ENCODE data around the gene ZDHHC14.

Gene ZDHHC14

DNA sequence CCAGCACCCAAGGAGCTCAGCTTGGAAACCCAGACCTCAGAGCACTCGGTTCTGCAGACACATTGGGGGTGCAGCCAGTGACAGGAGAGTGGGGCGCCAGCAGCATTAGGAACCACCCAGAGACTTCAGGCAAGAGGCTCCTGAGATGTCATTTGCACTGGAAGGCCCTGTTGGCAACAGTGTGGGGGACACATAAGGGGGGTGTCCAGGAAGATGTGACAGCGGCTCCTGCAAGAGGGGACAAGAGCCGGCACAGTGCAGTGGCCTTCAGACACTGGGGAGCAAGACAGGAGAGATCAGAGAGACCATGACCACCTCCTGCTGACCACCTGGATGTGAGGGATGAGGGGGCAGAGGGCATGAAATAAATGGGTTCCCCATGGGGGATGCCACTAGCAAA lies 235.0 kb downstream of the ZDHHC14 start:
- DNase-seq (ENCODE audit: low read depth in 2 of 2) = no peak

DNA sequence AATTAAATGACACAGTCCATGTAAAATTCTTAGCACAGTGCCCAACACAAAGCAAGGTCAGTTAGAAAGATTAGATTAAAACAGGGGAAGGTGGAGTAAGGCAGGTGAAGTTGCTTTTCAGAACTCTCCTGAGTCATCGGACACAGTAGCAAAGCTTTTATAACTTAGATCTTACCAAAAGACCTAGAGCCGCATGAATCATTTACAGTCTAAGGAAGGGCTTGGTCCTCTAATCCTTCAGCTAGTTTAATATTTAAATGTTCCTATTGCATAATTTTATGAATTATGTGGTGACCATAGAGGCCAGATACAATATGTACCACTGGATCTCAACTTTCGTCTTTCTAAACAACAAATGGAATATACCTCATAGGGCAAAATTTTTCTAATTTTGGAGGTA lies 240.0 kb downstream of the ZDHHC14 start:
- DNase-seq (ENCODE audit: low read depth in 2 of 2) = no peak

DNA sequence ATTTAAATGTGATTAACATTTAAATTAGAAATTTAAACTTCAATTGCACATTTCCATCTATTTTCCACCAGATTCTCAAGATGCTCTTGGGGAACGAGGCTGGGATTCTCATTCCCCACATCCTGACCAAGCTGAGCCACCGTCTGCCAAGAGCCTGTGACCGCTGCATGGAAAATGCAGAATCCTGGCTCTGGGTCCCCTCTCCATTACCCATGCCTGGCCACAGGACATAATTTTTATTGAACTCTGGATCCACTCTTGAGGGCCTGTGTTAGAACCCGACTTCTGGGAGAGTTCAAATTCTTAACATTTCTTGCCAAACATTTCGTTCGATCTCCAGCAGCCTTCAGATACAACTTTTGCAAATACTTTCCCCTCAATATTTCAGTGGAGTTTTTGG lies 240.4 kb downstream of the ZDHHC14 start:
- no peak for DNase-seq (ENCODE audit: low read depth in 2 of 2)

DNA sequence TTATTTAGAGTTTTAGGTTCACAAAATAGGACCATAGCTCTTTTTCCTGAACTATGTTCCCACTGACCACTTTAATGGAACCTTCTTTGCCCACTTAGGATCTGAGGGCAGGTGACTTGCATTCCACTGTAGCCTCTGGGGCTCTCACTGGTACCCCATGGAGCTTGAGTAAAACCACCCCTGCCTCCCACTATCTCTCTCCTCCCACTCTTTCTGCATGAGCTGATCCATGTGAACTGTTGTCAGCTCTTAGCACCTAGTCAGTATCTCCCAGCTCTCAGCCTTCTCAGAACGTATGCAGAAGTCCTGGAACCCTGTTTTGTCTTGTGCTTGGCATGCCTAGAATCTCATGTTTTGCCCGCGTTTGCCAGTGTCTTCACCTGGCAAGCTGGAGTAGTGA lies 241.4 kb downstream of the ZDHHC14 start:
- DNase-seq (ENCODE audit: low read depth in 2 of 2) = no peak

DNA sequence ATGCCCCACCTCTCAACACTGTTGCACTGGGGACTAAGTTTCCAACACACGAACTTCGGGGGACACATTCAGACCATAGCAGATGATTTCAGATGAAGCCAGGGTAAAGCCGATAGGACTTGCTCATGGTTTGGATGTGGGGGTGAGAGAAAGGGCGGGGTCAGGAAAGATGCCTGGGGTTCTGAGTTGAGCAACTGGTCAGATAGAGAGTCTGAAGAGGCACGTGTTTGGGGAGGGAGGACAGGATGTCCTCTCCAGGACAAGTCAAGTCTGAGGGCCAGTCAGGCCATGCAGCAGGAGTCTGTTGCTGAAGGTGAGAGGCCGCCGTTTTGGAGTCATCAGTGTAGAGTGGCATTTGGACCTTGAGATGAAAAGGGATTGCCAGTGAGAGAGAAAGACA lies 244.1 kb downstream of the ZDHHC14 start:
- DNase-seq (ENCODE audit: low read depth in 2 of 2) = no peak

DNA sequence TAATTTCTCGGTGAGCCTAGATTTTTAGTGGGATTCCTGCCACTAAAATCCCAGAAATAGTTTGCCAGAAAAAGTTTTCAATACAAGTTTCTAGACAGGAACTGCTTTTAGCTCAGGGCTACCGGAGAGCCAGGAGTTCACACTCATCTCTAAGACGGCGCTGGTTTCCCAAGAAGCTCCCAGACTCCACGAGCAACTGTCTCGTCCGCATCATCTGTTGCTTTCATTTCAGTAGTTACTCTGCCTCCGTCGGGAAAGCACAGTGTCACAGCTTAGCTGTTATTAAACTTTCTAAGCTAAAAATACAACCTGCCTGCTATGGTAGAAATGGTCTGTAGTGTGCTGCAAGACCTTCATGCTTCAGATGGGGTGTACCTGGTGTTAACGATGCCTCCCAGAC lies 244.8 kb downstream of the ZDHHC14 start:
- no peak for DNase-seq (ENCODE audit: low read depth in 2 of 2)

DNA sequence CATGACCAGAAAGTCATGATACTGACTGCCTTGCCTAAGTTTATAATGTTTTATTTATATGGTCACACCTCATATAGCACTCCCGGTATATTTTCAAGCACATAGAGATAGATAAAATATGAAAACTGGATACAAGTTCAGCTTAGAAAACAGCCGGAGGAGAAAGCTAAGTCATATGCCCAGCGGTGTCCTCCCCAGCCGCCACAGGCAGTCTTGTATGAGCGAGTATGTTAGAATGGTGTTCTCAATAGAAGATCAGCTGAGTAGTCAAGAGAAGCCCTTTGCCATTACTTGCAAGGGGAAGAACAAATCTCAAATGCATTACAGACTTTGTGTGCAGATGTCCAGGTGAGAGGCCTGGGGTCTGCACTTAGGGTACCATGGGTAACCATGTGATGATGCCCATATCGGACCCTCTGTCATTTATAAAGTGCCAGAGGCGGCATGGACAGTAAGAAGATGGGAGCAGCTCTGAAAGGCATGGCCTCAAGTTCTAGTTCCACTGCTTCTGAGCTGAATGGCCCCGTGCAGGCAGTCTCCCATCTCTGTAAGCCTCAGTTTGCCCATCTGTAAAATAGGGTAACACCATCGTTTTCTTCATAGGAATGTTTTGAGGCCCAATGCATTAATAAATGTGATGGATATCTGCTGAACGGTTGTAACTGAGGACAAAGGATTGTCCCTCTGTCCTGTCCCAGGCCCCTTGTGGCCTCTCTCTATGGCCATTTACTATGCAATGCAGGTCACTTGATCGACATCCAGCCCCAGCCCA lies 246.4 kb downstream of the ZDHHC14 start:
- DNase-seq (ENCODE audit: low read depth in 2 of 2) = no peak

DNA sequence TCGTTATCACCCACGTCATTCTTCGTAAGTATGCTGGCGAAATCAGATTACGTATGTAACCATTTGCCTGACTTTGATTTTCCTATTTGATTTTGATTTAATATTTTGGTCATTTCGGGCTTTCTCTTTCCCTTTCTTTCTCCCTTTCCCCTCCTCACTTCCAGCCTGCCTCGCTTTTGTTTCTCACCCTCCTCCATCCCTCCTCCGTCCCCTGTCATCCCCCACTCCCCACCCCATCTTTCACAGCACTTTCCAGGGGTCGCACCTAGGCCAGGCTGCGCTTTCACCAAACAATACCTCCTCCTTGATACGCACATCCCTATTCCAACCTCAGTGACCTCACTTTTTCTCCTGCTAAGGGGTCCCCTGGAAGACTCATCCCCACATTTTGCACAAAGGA lies 247.5 kb downstream of the ZDHHC14 start:
- DNase-seq (ENCODE audit: low read depth in 2 of 2) = no peak

DNA sequence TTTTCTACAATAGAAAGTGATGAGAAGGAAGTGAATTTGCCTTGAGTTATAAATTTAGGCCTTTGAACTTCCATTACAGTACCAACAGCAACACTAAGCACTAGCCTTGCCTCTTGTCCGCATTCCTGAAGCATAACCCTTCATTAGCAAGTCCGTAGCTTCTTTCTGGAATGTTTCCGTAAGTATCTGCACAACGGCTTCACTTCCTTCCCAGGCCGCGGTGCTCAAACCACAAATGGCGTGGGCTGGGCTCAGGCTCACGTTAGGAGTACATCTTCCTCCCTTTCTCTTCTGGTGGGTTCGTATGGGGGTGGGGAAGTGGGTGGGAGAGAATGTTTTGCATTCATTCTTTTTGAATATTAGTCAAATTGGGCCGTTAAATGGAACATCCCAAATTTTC lies 248.2 kb downstream of the ZDHHC14 start:
- DNase-seq (ENCODE audit: low read depth in 2 of 2) = no peak

DNA sequence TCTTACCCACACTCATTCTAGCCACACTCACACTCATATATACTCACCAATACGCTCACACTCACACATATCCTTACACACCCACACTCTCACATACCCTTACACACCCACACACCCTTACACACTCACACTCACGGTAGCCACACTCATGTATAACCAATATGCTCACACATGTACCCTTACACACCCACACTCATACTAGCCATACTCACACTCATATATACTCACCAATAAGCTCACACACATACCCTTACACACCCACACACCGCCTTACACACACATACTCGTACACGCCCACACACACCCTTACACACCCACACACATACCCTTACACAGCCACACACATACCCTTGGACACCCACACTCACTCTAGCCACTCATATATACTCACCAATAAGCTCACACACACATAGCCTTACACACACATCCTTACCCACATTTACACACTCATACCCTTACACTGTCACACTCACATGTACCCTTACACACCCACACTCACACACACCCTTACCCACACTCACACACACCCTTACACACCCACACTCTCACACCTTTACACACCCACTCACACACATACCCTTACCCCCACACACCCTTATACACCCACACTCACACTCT lies 249.6 kb downstream of the ZDHHC14 start:
- no peak for DNase-seq (ENCODE audit: low read depth in 2 of 2)

DNA sequence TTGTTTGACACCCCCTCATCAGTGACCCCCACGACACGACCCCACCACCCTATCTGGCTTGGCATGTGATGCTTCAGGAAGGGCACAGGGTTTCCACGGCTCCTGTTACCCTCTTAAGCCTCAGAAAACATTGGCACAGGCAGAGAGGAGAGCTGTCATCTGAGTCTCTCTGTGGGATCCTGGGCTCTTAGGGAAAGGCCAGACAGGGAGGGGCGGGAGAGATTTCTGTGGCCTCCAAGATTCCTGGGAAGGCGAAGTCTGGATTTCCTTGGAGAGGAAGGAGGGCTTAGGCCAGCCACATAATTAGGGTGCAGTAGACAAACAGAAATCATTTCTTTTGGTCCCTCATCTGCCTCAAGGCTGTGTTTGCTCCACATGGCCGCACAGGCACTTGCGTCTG lies 250.4 kb downstream of the ZDHHC14 start:
- no peak for DNase-seq (ENCODE audit: low read depth in 2 of 2)

DNA sequence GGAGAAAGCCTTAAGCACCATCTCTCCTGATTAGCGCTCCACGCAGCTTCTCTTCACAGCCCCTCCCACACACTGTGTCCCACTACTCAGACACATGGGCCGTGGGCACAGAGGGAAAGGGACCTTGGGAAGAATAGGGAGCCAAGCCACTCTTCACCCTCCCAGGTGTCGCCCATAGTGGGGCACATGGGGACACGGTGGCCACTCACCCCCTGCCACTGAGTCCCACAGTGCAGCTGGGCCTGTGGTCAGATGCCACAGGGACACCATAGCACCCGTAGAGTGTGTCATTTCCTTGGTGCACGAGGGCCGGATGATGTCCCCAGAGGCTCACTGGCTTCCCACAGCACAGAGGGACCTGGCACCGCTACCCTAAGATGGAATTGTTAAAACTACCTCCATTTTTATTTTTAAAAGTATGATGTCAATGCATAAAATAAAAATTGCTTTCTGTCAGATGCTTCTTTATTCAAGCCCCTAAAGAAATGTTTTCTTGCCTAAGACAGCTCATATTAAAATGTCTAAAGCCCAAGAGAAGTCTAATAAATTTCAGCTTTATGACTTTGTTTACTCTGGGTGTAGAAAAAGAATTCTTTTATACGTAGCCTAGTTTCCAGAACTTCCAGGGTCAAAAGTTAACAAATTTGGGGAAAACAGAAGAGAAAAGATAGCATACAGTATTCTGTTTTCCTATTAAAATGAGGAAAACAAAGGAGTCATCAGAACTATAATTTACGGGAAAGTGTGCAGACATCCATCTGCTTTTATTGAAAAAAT lies 251.0 kb downstream of the ZDHHC14 start:
- no peak for DNase-seq (ENCODE audit: low read depth in 2 of 2)

DNA sequence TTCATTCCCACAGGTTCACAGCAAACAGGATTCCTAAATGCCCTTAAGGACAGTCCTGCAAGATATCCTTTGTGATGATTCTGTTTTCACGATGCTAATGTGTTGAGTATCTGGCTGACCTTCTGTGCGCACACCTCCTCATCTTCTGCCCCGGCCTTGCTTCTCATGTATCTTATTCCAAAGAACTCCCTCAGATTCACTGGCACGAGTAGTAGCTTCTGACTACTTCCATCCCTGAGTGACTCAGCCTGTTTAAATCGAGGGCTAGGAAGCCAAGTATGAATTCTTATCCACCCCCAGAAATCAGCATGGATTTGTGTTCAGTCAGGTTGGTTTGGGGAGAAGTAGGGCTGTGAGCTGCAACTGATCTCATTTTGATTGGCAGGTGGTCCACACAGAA lies 251.8 kb downstream of the ZDHHC14 start:
- no peak for DNase-seq (ENCODE audit: low read depth in 2 of 2)

DNA sequence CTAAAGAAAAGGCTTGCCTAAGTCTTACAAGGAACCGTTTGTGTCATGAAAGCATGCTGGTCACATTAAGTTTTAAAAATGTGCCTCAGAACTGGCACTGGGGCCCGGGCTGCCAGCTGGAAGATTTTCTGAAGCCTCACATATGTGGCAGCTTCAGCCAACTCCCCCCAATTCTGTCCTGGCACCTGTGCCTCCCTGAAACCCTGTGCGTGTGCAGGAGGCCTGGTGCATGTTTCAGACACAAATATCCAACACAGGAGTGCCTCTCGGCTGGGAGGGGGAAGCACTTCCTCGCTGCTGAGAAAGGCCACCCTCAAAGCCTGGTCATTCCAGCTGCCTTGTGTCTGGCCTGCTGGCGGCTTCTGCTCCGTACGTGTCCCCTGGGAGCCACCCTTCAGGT lies 253.6 kb downstream of the ZDHHC14 start:
- no peak for DNase-seq (ENCODE audit: low read depth in 2 of 2)

DNA sequence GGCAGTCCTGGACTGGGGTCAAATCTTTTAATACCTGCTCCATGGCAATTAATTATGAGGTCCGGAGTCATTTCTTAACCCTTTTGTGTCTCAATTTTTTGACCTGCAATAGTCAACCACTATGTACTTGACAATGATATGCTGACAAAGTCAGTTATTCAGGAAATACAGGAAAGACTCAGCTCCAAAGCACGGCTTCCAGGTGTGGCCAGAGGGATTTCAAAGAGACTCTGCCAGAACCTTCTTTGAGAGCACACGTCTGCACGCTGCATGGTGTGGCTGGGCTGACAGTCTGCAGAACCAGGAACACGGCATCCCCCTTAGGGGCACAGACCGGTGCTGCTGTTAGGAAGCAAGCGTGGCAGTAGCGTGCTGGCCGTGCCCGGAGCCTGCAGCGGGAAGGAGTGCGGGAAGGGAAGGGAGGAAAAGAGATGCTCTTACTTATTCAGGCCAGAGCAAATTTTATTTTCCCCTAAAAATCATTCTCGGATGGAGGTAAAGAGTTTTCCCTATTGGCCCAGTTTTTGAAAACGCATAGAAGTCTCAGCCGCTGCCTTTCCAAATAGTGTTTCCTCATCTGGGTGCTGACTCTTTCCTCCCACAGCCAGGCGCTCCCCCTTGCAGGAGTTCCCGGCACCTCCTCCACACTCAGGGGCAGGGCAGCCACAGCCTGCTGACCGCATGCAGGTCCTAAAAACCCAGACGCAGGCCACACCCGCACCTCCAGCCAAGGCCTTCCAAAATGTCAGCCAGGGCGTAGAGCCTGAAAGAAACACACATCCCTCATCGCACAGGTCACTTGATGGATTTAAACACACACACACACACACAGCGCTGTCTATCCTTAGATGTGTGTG lies 254.6 kb downstream of the ZDHHC14 start:
- no peak for DNase-seq (ENCODE audit: low read depth in 2 of 2)

DNA sequence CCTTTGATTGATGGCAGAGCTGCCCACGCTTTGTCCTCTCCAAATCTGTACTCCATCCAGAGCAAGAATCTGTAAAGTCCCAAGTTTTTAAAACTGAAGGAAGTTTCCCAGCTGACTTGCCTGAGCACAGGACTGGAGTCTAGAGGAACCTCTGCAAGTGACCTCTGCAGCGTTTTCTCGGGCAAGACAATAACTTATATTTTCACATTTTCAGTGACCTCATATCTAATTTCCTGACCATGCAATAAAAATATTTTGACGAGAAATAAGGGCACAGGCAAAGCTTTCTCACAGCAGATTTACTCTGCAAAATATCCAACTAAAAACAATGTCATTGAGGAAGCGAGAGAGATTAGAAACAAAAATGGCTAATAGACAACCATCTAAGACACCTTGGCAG lies 256.5 kb downstream of the ZDHHC14 start:
- no peak for DNase-seq (ENCODE audit: low read depth in 2 of 2)

DNA sequence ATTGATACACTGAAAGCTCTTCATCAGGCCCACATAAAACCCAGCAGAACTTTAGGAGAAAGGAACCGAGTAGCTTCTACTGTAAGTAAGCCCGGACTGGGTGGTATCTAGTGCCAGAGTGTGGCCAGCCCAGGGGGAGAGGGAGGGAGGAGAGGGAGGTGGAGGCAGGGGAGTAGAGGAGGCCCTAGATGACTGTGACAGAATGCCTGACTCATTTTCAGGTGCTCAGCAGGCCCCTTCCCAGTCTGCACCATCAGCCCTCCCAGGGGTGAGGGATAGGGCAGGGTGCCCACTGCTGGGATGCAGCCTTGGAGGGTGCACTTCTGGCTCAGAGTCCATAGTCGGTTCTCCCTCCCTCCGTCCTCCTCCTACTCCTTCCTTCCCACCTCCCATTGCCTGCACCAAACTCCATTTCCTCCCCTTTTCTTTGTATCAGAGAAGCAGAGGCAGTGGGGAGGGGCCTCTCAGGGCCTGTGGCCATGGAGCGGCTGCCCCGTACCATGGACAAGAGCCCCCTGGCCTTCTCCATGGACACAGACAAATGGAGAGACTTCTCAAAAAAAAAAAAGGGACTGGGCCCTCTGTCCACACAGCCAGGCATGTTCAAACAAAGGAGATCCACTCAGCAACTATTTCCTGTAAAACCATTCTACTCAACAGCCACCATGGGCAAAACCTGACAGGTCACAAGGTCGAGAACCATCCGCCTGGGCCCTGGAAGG lies 257.1 kb downstream of the ZDHHC14 start:
- no peak for DNase-seq (ENCODE audit: low read depth in 2 of 2)

DNA sequence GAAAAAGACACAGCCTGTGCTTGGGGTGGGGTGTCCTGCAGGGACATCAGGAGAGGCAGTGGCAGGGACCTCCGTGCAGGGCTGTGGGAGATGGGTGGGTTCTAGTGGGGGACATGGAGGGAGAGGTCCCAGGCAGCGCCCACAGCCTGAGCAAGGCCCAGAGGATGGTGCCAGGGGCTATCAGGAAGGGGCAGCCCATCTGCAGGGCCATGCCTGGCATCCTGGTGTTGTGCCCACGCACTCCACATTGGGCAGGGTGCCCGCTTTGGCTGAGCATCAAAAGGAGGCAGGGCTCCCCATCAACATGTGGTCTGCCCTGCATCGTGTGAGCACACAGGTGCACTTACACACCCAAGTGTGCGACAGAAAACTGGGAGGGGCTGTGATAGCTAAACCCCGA lies 257.8 kb downstream of the ZDHHC14 start:
- DNase-seq (ENCODE audit: low read depth in 2 of 2) = no peak

DNA sequence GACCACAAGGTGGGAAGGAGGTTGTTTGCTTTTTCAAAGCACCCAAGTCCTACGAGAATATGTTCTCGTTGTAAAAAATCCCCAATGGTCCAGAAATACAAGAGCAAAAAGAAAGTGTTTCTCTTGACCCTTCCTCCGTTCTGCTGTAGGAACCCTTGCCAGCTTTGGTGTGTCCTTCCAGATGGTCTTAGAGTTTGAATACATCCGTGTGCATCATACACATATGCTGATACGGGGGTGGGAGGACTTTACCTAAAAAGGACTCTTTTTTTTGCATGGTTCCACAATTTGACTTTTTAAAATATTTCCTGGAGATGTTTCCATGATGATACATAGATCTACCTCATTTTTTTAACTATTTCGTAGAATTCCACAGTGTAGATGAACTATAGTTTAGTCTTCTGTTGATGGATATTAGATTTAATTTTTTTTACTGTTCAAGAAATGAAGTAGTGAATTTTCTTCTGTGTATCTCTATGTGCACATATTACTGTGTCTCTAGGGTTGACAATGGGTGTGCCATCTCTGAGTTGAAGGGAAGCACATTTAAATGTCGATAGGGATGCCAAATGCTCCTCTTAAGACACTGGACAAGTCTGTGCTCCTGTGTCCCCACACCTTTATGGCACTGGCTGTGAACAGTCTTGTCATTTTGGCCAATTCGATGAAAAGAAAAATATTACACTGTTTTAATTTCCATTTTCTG lies 259.9 kb downstream of the ZDHHC14 start:
- no peak for DNase-seq (ENCODE audit: low read depth in 2 of 2)

DNA sequence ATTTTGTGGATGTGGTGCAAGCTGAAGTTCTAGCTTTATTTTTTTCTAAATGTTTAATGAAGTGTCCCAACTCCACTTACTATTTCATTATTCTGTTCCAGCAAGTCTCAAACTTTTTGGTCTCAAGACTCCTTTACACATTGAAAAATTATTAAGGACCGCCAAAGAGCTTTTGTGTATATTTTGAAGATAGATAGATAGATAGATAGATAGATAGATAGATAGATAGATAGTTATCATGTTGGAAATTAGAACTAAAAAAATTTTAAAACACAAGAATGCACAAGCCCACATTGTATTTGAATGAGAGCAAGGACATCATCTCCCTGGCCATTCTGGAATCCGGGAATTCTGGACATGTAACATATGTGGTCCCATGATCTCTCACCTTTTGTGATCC lies 260.8 kb downstream of the ZDHHC14 start:
- DNase-seq (ENCODE audit: low read depth in 2 of 2) = no peak

DNA sequence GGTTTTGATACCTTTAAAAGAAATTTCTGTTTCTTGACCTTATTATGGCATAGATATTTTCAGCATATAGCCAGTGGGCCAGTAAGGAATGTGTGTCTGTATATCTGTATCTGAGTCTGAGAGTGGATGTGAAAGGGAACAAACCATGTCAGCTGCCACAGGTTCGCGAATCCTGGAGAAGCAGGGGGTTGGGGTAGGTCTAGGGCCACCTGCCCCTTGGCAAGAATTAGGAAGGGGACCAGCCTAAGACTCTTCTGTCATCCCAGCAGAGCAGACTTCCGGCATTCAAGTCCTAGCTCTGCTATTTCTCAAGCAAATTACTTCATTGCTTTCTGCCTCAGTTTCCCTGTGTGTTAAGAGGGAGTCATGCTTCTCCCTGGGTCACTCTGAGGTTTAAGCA lies 261.7 kb downstream of the ZDHHC14 start:
- no peak for DNase-seq (ENCODE audit: low read depth in 2 of 2)
